ENCODE measurements around the gene IQGAP2.

Gene IQGAP2

DNA sequence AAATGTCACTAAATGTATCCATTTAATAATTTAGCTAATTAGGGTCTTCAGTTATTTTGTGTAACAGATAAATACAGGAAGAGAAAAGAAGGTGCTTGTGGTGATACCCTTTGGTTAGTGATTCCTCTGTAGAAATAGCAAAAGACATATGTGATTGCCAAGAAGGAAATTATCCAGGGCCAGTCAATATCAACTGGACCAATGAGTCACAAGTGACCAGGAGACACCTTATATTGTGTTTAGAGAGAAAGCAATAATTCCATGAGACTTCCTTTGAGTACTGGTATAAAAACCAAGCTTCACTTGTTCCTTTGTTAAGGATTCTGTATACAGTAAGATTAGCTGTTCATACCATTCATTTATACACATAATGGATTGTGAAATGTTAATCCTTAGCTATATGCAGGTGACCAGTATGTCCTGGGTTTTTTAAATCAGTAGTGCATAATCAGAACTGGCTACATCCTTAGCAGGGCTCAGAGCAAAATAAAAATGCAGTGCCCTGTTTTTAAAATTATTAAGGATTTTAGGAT, 301.1 kb downstream of the IQGAP2 start:
- H3K9me2 ChIP-seq (replicated peaks; ENCODE audit: insufficient read depth, low read length) = no peaks in the 10 kb centered on the region
- no peak overlapping the region for H3K4me3 ChIP-seq (ENCODE audit: insufficient read depth, low read length, poor library complexity, severe bottlenecking)
- TF ChIP-seq, protein P1, sequence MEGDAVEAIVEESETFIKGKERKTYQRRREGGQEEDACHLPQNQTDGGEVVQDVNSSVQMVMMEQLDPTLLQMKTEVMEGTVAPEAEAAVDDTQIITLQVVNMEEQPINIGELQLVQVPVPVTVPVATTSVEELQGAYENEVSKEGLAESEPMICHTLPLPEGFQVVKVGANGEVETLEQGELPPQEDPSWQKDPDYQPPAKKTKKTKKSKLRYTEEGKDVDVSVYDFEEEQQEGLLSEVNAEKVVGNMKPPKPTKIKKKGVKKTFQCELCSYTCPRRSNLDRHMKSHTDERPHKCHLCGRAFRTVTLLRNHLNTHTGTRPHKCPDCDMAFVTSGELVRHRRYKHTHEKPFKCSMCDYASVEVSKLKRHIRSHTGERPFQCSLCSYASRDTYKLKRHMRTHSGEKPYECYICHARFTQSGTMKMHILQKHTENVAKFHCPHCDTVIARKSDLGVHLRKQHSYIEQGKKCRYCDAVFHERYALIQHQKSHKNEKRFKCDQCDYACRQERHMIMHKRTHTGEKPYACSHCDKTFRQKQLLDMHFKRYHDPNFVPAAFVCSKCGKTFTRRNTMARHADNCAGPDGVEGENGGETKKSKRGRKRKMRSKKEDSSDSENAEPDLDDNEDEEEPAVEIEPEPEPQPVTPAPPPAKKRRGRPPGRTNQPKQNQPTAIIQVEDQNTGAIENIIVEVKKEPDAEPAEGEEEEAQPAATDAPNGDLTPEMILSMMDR (IDR thresholded peaks at IDR 0.05; ENCODE audit: insufficient read depth, low read length, poor library complexity, severe bottlenecking) = no peak
- TF ChIP-seq EZH2phosphoT487 (conservative IDR thresholded peaks at IDR 0.05; ENCODE audit: low read length) = no peak
- H3K27ac ChIP-seq (ENCODE audit: low read depth, low read length) = no peak overlapping the region
- no peak overlapping the region for H3K4me2 ChIP-seq (ENCODE audit: low read depth, low read length, poor library complexity, severe bottlenecking)
- no peaks in the 10 kb centered on the region for H3K27me3 ChIP-seq (ENCODE audit: low read length)
- H3K79me2 ChIP-seq (ENCODE audit: insufficient read depth, low read length) = no peaks in the 10 kb centered on the region
- no peaks in the 10 kb centered on the region for H4K20me1 ChIP-seq (ENCODE audit: low read depth, low read length)
- no peaks in the 10 kb centered on the region for H3F3A ChIP-seq (ENCODE audit: insufficient read depth)
- H3K9ac ChIP-seq (ENCODE audit: low read length) = no peak overlapping the region
- no peak overlapping the region for H2AFZ ChIP-seq (ENCODE audit: low read depth, low read length, severe bottlenecking)
- no peaks in the 10 kb centered on the region for H3K36me3 ChIP-seq (ENCODE audit: low read length)
- H3K9me3 ChIP-seq (ENCODE audit: insufficient read depth, low read length) = no peaks in the 10 kb centered on the region

DNA sequence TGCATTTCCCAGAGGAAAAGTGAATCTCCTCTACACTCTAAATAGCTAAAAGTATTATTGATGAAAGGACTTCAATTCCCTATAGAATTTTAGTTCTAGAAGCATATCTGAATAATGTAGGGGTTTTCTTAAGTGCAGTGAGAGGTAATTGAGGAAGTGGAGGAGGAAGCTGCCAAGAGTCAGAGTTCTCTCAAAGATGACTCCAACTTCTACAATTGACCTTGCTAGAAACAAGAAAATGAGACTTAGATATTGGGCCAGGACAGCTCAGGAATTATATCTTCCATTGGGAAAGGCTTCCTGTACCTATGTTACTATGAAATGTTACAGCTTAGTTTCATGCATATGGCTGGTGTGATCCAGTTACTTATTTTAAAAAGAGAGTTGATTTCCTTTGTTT, 302.5 kb downstream of the IQGAP2 start:
- Histone ChIP-seq H4K20me1 (ENCODE audit: low read depth, low read length) (no peaks in the 10 kb centered on the region), H3K27me3 (ENCODE audit: low read length) (no peaks in the 10 kb centered on the region), H3K4me2 (ENCODE audit: low read depth, low read length, poor library complexity, severe bottlenecking) (no peak overlapping the region), H3K36me3 (ENCODE audit: low read length) (no peaks in the 10 kb centered on the region), H3F3A (ENCODE audit: insufficient read depth) (no peaks in the 10 kb centered on the region), H3K27ac (ENCODE audit: low read depth, low read length) (no peak overlapping the region), H3K4me3 (ENCODE audit: insufficient read depth, low read length, poor library complexity, severe bottlenecking) (no peak overlapping the region), H2AFZ (ENCODE audit: low read depth, low read length, severe bottlenecking) (no peak overlapping the region), H3K9me2 (replicated peaks; ENCODE audit: insufficient read depth, low read length) (no peaks in the 10 kb centered on the region), H3K9ac (ENCODE audit: low read length) (no peak overlapping the region), H3K79me2 (ENCODE audit: insufficient read depth, low read length) (no peaks in the 10 kb centered on the region), H3K9me3 (ENCODE audit: insufficient read depth, low read length) (no peaks in the 10 kb centered on the region)
- TF ChIP-seq, protein P1 (IDR thresholded peaks at IDR 0.05; ENCODE audit: insufficient read depth, low read length, poor library complexity, severe bottlenecking) = no peak
- no peak for TF ChIP-seq EZH2phosphoT487 (conservative IDR thresholded peaks at IDR 0.05; ENCODE audit: low read length)

DNA sequence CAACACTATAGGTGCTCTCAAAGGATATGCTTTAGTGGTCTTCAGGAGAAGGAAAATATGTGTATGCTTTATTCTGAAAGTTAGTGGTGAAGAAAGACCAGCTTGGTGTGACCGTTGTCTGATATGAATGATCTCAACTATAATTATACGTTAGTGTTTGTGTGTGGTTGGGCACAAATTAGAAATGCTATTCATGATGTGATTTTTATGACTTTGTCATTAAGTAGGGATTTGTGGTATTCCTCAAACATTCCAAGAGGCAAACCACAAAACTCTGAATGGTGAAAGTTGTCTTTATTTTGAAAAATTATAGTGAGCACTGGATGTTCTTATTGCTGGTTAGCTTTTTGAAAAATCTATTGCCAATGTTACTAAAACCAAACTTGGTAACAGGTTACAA, 306.7 kb downstream of the IQGAP2 start:
- H3K9me2 ChIP-seq (replicated peaks; ENCODE audit: insufficient read depth, low read length) = no peaks in the 10 kb centered on the region
- H3K27ac ChIP-seq (ENCODE audit: low read depth, low read length) = no peak overlapping the region
- no peaks in the 10 kb centered on the region for H3K9me3 ChIP-seq (ENCODE audit: insufficient read depth, low read length)
- H3K4me3 ChIP-seq (ENCODE audit: insufficient read depth, low read length, poor library complexity, severe bottlenecking) = no peak overlapping the region
- no peak overlapping the region for H3K9ac ChIP-seq (ENCODE audit: low read length)
- TF ChIP-seq, protein P1 (IDR thresholded peaks at IDR 0.05; ENCODE audit: insufficient read depth, low read length, poor library complexity, severe bottlenecking) = no peak
- TF ChIP-seq EZH2phosphoT487 (conservative IDR thresholded peaks at IDR 0.05; ENCODE audit: low read length) = no peak
- H3F3A ChIP-seq (ENCODE audit: insufficient read depth) = no peaks in the 10 kb centered on the region
- no peaks in the 10 kb centered on the region for H3K36me3 ChIP-seq (ENCODE audit: low read length)
- H3K27me3 ChIP-seq (ENCODE audit: low read length) = no peaks in the 10 kb centered on the region
- H3K79me2 ChIP-seq (ENCODE audit: insufficient read depth, low read length) = no peaks in the 10 kb centered on the region
- no peak overlapping the region for H2AFZ ChIP-seq (ENCODE audit: low read depth, low read length, severe bottlenecking)
- no peak overlapping the region for H3K4me2 ChIP-seq (ENCODE audit: low read depth, low read length, poor library complexity, severe bottlenecking)
- no peaks in the 10 kb centered on the region for H4K20me1 ChIP-seq (ENCODE audit: low read depth, low read length)

Measured in SU-DHL-6 (cell line).